Measurements from ENCODE around the gene TBCK.

The TBCK gene

GRCh38 chr4:106344647-106344970, 28.6 kb upstream of the TBCK start:
- H3K27me3 ChIP-seq (ENCODE audit: control insufficient read depth, insufficient read depth, low read length), result no peaks in the 10 kb centered on the region
- H3K9me3 ChIP-seq (ENCODE audit: control insufficient read depth, low read length), result no peaks in the 10 kb centered on the region
- no peak for TF ChIP-seq CTCF (IDR thresholded peaks at IDR 0.05)
- no peaks in the 10 kb centered on the region for H3K36me3 ChIP-seq (ENCODE audit: control insufficient read depth, insufficient read depth, low read length)
- H2AFZ ChIP-seq, result no peak overlapping the region
- H3K4me1 ChIP-seq, result no peaks in the 10 kb centered on the region
- no peak overlapping the region for H3K4me2 ChIP-seq (ENCODE audit: low read length)
- H3K27ac ChIP-seq, result no peak overlapping the region
- H3K4me3 ChIP-seq (ENCODE audit: low read depth, low read length), result no peak overlapping the region
- no peak overlapping the region for H3K9ac ChIP-seq
- no peaks in the 10 kb centered on the region for H3K79me2 ChIP-seq

- H3K79me2 ChIP-seq, result no peaks in the 10 kb centered on the region
- no peak overlapping the region for H3K4me2 ChIP-seq (ENCODE audit: low read length)
- H3K4me1 ChIP-seq, result no peaks in the 10 kb centered on the region
- no peaks in the 10 kb centered on the region for H3K9me3 ChIP-seq (ENCODE audit: control insufficient read depth, low read length)
- no peak overlapping the region for H3K4me3 ChIP-seq (ENCODE audit: low read depth, low read length)
- no peaks in the 10 kb centered on the region for H3K27me3 ChIP-seq (ENCODE audit: control insufficient read depth, insufficient read depth, low read length)
- H3K36me3 ChIP-seq (ENCODE audit: control insufficient read depth, insufficient read depth, low read length), result no peaks in the 10 kb centered on the region
- H3K27ac ChIP-seq, result no peak overlapping the region
- H3K9ac ChIP-seq, result no peak overlapping the region
- no peak overlapping the region for H2AFZ ChIP-seq
- TF ChIP-seq CTCF (IDR thresholded peaks at IDR 0.05), result no peak
These were observed 28.0 kb upstream of the TBCK start for GRCh38 chr4:106343865-106344646.

- no peak overlapping the region for H2AFZ ChIP-seq
- no peaks in the 10 kb centered on the region for H3K36me3 ChIP-seq (ENCODE audit: control insufficient read depth, insufficient read depth, low read length)
- TF ChIP-seq CTCF (IDR thresholded peaks at IDR 0.05), result no peak
- H3K27me3 ChIP-seq (ENCODE audit: control insufficient read depth, insufficient read depth, low read length), result no peaks in the 10 kb centered on the region
- no peak overlapping the region for H3K9ac ChIP-seq
- H3K4me1 ChIP-seq, result no peaks in the 10 kb centered on the region
- no peak overlapping the region for H3K4me2 ChIP-seq (ENCODE audit: low read length)
- no peak overlapping the region for H3K27ac ChIP-seq
- no peaks in the 10 kb centered on the region for H3K9me3 ChIP-seq (ENCODE audit: control insufficient read depth, low read length)
- H3K4me3 ChIP-seq (ENCODE audit: low read depth, low read length), result no peak overlapping the region
- no peaks in the 10 kb centered on the region for H3K79me2 ChIP-seq
These were observed 24.8 kb upstream of the TBCK start for GRCh38 chr4:106340774-106341173.

GRCh38 chr4:106339431-106339830, 23.4 kb upstream of the TBCK start:
- no peak overlapping the region for H3K9ac ChIP-seq
- no peak overlapping the region for H2AFZ ChIP-seq
- TF ChIP-seq CTCF (IDR thresholded peaks at IDR 0.05), result no peak
- H3K4me1 ChIP-seq, result no peaks in the 10 kb centered on the region
- H3K36me3 ChIP-seq (ENCODE audit: control insufficient read depth, insufficient read depth, low read length), result no peaks in the 10 kb centered on the region
- no peak overlapping the region for H3K27ac ChIP-seq
- H3K4me2 ChIP-seq (ENCODE audit: low read length), result no peak overlapping the region
- no peaks in the 10 kb centered on the region for H3K27me3 ChIP-seq (ENCODE audit: control insufficient read depth, insufficient read depth, low read length)
- H3K9me3 ChIP-seq (ENCODE audit: control insufficient read depth, low read length), result no peaks in the 10 kb centered on the region
- H3K79me2 ChIP-seq, result no peaks in the 10 kb centered on the region
- H3K4me3 ChIP-seq (ENCODE audit: low read depth, low read length), result no peak overlapping the region

- Histone ChIP-seq H2AFZ (no peak overlapping the region), H3K9ac (no peak overlapping the region), H3K4me3 (ENCODE audit: low read depth, low read length) (no peak overlapping the region), H3K4me1 (no peaks in the 10 kb centered on the region), H3K79me2 (no peaks in the 10 kb centered on the region), H3K27ac (no peak overlapping the region), H3K36me3 (ENCODE audit: control insufficient read depth, insufficient read depth, low read length) (no peaks in the 10 kb centered on the region), H3K4me2 (ENCODE audit: low read length) (no peak overlapping the region), H3K27me3 (ENCODE audit: control insufficient read depth, insufficient read depth, low read length) (no peaks in the 10 kb centered on the region), H3K9me3 (ENCODE audit: control insufficient read depth, low read length) (no peaks in the 10 kb centered on the region)
- no peak for TF ChIP-seq CTCF (IDR thresholded peaks at IDR 0.05)
These were observed 22.7 kb upstream of the TBCK start for GRCh38 chr4:106338671-106339070.
